Midbrain (tissue), 1 donor: Measurements from ENCODE around the gene PLXNA4.

Source experiments
- DNase-seq: peaks from one replicate; lab custom pipeline; 2025; lab: John Stamatoyannopoulos, UW

Gene PLXNA4

DNA sequence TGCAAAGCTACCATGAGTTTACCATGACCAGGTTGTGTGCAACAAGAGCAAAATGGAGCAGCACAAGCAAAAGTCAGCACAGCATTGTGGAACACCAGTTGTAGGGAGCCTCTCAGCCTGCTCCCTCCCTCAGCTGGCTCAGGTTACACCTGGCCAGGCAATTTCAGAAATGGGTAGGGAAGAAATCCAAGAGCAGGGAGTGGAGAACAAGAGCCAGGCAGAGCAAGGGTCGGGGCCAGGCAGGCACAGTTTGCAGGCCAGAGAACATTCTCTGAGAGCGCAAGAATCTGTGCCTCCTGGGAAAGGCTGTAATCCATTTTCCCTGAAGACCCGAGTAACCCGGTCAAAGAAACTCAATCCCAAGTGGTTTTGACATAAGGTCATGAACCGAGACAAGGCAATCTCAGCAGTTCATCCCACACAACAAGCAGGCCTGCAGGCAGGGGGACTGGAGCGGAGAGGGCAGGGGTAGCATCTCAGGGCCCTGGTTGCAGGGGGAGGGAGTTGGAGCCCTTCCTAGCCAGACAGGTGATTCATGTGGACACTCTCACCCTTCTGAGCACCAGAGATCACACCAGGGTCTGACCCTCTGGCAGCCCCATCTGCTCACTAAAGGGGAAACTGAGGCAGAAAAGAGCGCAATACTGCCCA lies 258.4 kb downstream of the PLXNA4 start:
- DNase-seq: no peak

- DNase-seq: no peak
Observed at GRCh38 chr7:132312531-132313055, 263.7 kb downstream of the PLXNA4 start.

- no peak for DNase-seq
Observed at GRCh38 chr7:132311733-132312132, 264.5 kb downstream of the PLXNA4 start.

- no peak for DNase-seq
Observed at GRCh38 chr7:132309102-132309805, 267.0 kb downstream of the PLXNA4 start.

GRCh38 chr7:132307465-132307864 lies 268.8 kb downstream of the PLXNA4 start:
- no peak for DNase-seq

- DNase-seq: no peak
Observed at GRCh38 chr7:132300599-132301277, 275.5 kb downstream of the PLXNA4 start.

GRCh38 chr7:132298790-132299189 lies 277.5 kb downstream of the PLXNA4 start:
- no peak for DNase-seq

DNA sequence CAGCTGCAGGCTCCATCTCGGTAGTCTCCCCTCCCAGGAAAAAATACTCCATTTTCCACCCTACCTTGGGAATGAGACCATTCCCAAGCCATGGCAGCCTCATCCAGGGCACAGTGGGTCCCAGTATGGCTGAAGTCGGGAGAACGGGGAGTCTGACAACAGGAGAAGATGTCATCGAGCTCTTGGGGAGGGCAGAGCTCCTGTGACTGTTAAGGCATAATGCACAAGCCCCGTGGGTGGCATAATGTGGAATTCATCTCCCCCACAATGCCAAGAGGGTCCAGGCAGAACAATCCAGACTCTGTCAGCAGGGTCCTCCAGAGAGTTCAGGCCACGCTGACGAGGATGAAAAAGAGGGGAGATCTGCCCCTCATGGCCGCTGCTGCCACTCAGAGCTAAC lies 279.4 kb downstream of the PLXNA4 start:
- DNase-seq: no peak

DNA sequence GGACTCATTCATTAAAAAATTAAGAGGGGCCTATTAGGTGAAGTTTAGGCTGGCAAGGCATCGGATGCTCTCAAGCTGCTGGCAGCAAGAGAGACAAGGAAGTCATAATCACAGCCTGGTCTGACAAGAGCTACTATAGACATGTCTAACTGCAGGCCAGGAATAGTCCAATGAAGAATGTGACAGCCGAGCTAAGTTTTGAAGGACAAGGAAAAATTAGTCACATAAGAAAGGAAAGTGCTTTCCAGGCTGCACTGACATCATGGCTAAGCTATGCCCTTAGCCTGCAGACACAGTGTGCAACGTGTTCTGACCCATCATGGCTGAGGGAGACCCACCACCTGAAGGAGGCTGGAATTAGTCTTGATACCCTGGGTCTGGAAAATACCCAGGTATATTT lies 281.1 kb downstream of the PLXNA4 start:
- no peak for DNase-seq

- DNase-seq: no peak
Observed at GRCh38 chr7:132292803-132293202, 283.5 kb downstream of the PLXNA4 start.

- DNase-seq: no peak
Observed at GRCh38 chr7:132291481-132291880, 284.8 kb downstream of the PLXNA4 start.

DNA sequence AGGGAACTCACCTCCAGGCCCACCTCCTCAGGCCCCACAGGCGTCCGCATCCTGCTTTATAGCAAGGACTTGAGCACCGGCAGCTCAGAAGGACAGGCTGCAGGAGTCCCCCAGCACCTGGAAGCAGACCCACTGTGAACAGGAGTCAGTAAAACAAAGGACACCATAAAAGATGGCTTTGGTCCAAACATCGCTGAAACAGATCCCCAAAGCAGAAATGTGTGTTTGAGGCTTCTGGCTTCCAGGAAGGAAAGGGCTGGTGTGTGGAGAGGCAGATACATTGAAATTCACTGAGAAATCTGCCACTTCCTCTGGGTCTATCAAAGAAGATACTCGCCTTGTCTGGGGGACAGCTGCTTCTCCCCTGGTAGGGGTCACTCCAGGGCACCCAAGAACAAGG lies 286.2 kb downstream of the PLXNA4 start:
- no peak for DNase-seq

GRCh38 chr7:132286836-132287235 lies 289.4 kb downstream of the PLXNA4 start:
- no peak for DNase-seq

GRCh38 chr7:132280335-132280734 lies 295.9 kb downstream of the PLXNA4 start:
- DNase-seq: no peak

DNA sequence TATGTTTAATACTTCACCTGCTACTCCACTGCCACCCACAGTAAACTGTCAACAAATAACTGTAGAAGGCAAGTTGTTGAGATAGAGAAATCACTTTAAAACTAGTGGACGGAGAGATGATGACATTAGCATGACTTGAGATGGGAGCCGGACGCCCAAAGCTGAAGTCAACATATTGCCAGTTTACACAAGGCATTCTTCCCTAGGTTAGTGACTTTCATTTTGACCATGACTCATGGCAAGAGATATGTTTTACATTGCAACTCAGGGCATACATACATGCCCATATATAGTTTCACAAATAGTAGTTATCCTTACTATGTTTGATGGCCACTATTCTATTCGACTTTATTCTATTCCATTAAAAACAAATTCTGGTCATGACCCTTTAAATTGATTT lies 296.6 kb downstream of the PLXNA4 start:
- no peak for DNase-seq

- DNase-seq: no peak
Observed at GRCh38 chr7:132276976-132277725, 299.1 kb downstream of the PLXNA4 start.

DNA sequence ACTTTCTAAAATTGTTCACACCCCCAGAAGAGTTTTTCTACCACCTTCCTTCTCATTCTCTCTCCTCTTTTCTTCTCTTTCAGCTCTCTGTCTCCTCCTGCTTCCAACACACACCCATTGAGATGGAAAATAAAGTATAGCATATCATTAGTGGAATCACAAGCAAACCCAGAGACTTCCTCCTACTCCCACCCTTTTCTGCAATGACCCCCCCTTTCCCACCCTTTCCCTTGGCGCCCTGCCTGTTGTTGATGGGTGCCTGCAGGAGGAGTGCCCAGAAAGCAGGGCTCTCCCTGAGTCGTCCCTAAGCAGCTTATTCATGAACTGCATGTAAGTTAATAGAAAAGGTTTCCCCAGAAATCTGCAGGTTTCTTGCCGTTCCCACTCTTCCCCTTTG lies 300.0 kb downstream of the PLXNA4 start:
- no peak for DNase-seq

- DNase-seq: no peak
Observed at GRCh38 chr7:132275416-132276233, 300.6 kb downstream of the PLXNA4 start.

GRCh38 chr7:132272763-132273371 lies 303.4 kb downstream of the PLXNA4 start:
- no peak for DNase-seq

DNA sequence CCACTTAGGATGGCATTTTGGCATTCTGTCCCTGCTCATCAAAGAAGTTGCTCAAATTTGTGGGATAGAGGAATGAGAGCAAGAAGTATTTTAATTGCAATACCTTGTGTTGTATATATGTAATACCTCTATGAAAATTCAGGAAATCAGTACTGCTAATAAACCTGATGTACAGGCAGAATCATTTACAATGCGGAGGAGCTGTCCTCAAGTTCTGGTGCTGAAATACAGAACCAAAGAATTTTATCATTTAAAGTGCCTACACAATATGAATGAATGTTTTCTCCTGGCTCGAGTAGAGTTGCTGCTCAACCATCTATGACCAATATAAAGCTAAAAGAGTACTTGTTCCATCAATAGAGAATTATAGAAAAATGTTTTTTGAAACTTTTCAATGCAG lies 305.8 kb downstream of the PLXNA4 start:
- DNase-seq: no peak

DNA sequence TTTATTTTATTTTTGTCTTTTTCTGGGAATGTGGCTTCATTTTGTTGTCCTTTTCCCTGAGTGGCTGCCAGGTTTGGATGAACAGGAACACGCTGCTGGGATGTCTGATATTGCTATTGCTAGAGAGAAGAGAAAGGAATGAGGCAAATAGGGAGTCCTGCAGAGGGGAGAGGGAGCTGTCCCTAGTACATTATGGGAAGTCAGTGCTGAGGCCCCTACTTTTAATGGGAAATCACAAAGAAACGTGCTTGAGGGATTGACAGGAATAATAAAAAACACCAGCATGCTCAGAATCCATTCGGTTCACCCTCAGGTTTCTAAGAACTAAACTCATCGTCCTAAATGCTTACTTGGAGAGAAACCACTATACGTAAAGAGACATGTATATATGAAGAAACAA lies 306.6 kb downstream of the PLXNA4 start:
- no peak for DNase-seq
